Measurements from ENCODE around the gene ZBTB24. TPM values are rescaled to one million over a fixed set of nuclear protein-coding genes. Genes with fewer than 3 reads are reported as not detected.

The ZBTB24 gene
- polyA plus RNA-seq, 3 donors, result 3.1 to 4.7 (median 3.4) TPM

GRCh38 chr6:109452181-109452580 is 30.8 kb downstream of the ZBTB24 start:
- H3K4me1 Mint-ChIP-seq, result peaks cover 43% of the 10 kb centered on the region
- peaks cover 34 to 62% of the 10 kb centered on the region in 2 donors for H3K36me3 Mint-ChIP-seq
- Histone ChIP-seq H3K79me2 (ENCODE audit: insufficient read depth, low read length) (peaks cover 62% of the 10 kb centered on the region), H3K4me2 (replicated peaks; ENCODE audit: extremely low read depth, low read length, poor library complexity, severe bottlenecking) (no peak overlapping the region), H3K4me1 (ENCODE audit: control insufficient read depth in 1 of 2, insufficient read depth in 2 of 2, low read length in 2 of 2) (peaks cover 28 to 44% of the 10 kb centered on the region in 2 donors), H3K9me3 (replicated peaks in 1 of 2; ENCODE audit: control insufficient read depth in 1 of 2, insufficient read depth in 1 of 2, low read length in 2 of 2) (no peaks in the 10 kb centered on the region), H3K27me3 (ENCODE audit: control insufficient read depth in 2 of 2, insufficient read depth in 2 of 2, low read length in 2 of 2) (no peaks in the 10 kb centered on the region), H3K9ac (ENCODE audit: insufficient read depth, low read length, poor library complexity, severe bottlenecking) (no peak overlapping the region), H2AFZ (ENCODE audit: insufficient read depth, low read depth, low read length, poor library complexity, severe bottlenecking) (no peak overlapping the region), H3K27ac (ENCODE audit: low read depth in 1 of 2, low read length in 2 of 2) (peak overlapping the region in 1 of 2 donors; percentile 20), H4K20me1 (ENCODE audit: insufficient read depth, low read length) (peaks cover 61% of the 10 kb centered on the region), H3K36me3 (replicated peaks in 1 of 2; ENCODE audit: control insufficient read depth in 1 of 2, insufficient read depth in 2 of 2, low read length in 2 of 2) (peaks cover 40 to 62% of the 10 kb centered on the region in 2 donors), H3K4me3 (replicated peaks in 1 of 3; ENCODE audit: low read depth in 2 of 3, low read length in 3 of 3) (no peak overlapping the region)
- 100% methylated on average over 8 of the region's 9 CpGs for WGBS (ENCODE audit: insufficient coverage)
- peaks cover 0 to 2% (median 0%) of the 10 kb centered on the region in 3 donors for H3K27me3 Mint-ChIP-seq (ENCODE audit: low read depth in 3 of 3)
- no peak for DNase-seq
- peaks cover 0 to 3% (median 0%) of the 10 kb centered on the region in 7 donors for H3K9me3 Mint-ChIP-seq
- H3K27ac Mint-ChIP-seq, result peak overlapping the region in 5 of 7 donors; percentile 30 to 56 (median 42)
- intact Hi-C loops (cut with micrococcal nuclease), result loop anchor here in 1 of 2 donors (10.0 kb wide), 1 partner anchor 357 kb away; the partner anchor contains the start of genes CEP57L1 and SESN1
- no peak overlapping the region for H3K4me3 Mint-ChIP-seq
- TF ChIP-seq CTCF (IDR thresholded peaks at IDR 0.05), result no peak

GRCh38 chr6:109451376-109451775 is 31.6 kb downstream of the ZBTB24 start:
- Histone ChIP-seq H4K20me1 (ENCODE audit: insufficient read depth, low read length) (peaks cover 69% of the 10 kb centered on the region), H3K4me2 (replicated peaks; ENCODE audit: extremely low read depth, low read length, poor library complexity, severe bottlenecking) (no peak overlapping the region), H3K9me3 (replicated peaks in 1 of 2; ENCODE audit: control insufficient read depth in 1 of 2, insufficient read depth in 1 of 2, low read length in 2 of 2) (no peaks in the 10 kb centered on the region), H3K79me2 (ENCODE audit: insufficient read depth, low read length) (peaks cover 59% of the 10 kb centered on the region), H3K9ac (ENCODE audit: insufficient read depth, low read length, poor library complexity, severe bottlenecking) (no peak overlapping the region), H2AFZ (ENCODE audit: insufficient read depth, low read depth, low read length, poor library complexity, severe bottlenecking) (no peak overlapping the region), H3K36me3 (replicated peaks in 1 of 2; ENCODE audit: control insufficient read depth in 1 of 2, insufficient read depth in 2 of 2, low read length in 2 of 2) (peaks cover 48 to 70% of the 10 kb centered on the region in 2 donors), H3K27ac (ENCODE audit: low read depth in 1 of 2, low read length in 2 of 2) (peak overlapping the region in 1 of 2 donors; percentile 20), H3K4me1 (ENCODE audit: control insufficient read depth in 1 of 2, insufficient read depth in 2 of 2, low read length in 2 of 2) (peaks cover 20 to 37% of the 10 kb centered on the region in 2 donors), H3K4me3 (replicated peaks in 1 of 3; ENCODE audit: low read depth in 2 of 3, low read length in 3 of 3) (no peak overlapping the region), H3K27me3 (ENCODE audit: control insufficient read depth in 2 of 2, insufficient read depth in 2 of 2, low read length in 2 of 2) (no peaks in the 10 kb centered on the region)
- no peak for DNase-seq
- Mint-ChIP-seq H3K4me1 (peaks cover 39% of the 10 kb centered on the region), H3K36me3 (peaks cover 39 to 70% of the 10 kb centered on the region in 2 donors), H3K4me3 (no peak overlapping the region), H3K27me3 (ENCODE audit: low read depth in 3 of 3) (peaks cover 0 to 2% (median 0%) of the 10 kb centered on the region in 3 donors), H3K9me3 (peaks cover 0 to 3% (median 0%) of the 10 kb centered on the region in 7 donors), H3K27ac (peak overlapping the region in 3 of 7 donors; percentile 30 to 61 (median 42))
- no peak for TF ChIP-seq CTCF (IDR thresholded peaks at IDR 0.05)
- WGBS (ENCODE audit: insufficient coverage), result 100% methylated on average over 2 of the region's 7 CpGs
- intact Hi-C loops (cut with micrococcal nuclease), result loop anchor here in 1 of 2 donors (10.0 kb wide), 1 partner anchor 357 kb away; the partner anchor contains the start of genes CEP57L1 and SESN1
